Activated CD4-positive, CD25-positive, alpha-beta regulatory T cell (primary cell): ENCODE results near the gene GRAMD4.

ENCODE experiments used
- DNase-seq, 4 experiments: peaks; one replicate each; lab custom pipeline; 2025; lab: John Stamatoyannopoulos, UW

The GRAMD4 gene

GRCh38 chr22:46691571-46691970 is 71.4 kb downstream of the GRAMD4 start:
- DNase-seq, result no peak

- DNase-seq, result no peak
These were observed 73.6 kb downstream of the GRAMD4 start for GRCh38 chr22:46693634-46694415.

GRCh38 chr22:46694416-46695170 is 74.4 kb downstream of the GRAMD4 start:
- DNase-seq, result no peak

- no peak for DNase-seq
These were observed 75.4 kb downstream of the GRAMD4 start for GRCh38 chr22:46695346-46696228.

GRCh38 chr22:46696229-46696518 is 76.0 kb downstream of the GRAMD4 start:
- DNase-seq, result no peak

- DNase-seq, result no peak
These were observed 76.4 kb downstream of the GRAMD4 start for GRCh38 chr22:46696614-46697013.

- DNase-seq, result no peak
These were observed 77.8 kb downstream of the GRAMD4 start for GRCh38 chr22:46697811-46698515.

- DNase-seq, result no peak
These were observed 78.9 kb downstream of the GRAMD4 start for GRCh38 chr22:46699091-46699490.

- no peak for DNase-seq
These were observed 81.1 kb downstream of the GRAMD4 start for GRCh38 chr22:46701262-46701661.

- no peak for DNase-seq
These were observed 83.2 kb downstream of the GRAMD4 start for GRCh38 chr22:46703171-46703995.

- DNase-seq, result no peak
These were observed 83.8 kb downstream of the GRAMD4 start for GRCh38 chr22:46703996-46704370.

- DNase-seq, result no peak
These were observed 85.9 kb downstream of the GRAMD4 start for GRCh38 chr22:46706060-46706459.

- DNase-seq, result no peak
These were observed 87.1 kb downstream of the GRAMD4 start for GRCh38 chr22:46707305-46707704.

- DNase-seq, result no peak
These were observed 87.8 kb downstream of the GRAMD4 start for GRCh38 chr22:46707827-46708570.

GRCh38 chr22:46708766-46709330 is 88.7 kb downstream of the GRAMD4 start:
- no peak for DNase-seq

GRCh38 chr22:46710806-46711205 is 90.6 kb downstream of the GRAMD4 start:
- no peak for DNase-seq

GRCh38 chr22:46712288-46712687 is 92.1 kb downstream of the GRAMD4 start:
- no peak for DNase-seq

- no peak for DNase-seq
These were observed 94.4 kb downstream of the GRAMD4 start for GRCh38 chr22:46714550-46714949.

- no peak for DNase-seq
These were observed 99.7 kb downstream of the GRAMD4 start for GRCh38 chr22:46719921-46720320.

GRCh38 chr22:46721501-46722085 is 101.4 kb downstream of the GRAMD4 start:
- no peak for DNase-seq
